Loucy (cell line): ENCODE data around the gene ALK.

Source experiments
- H2AFZ ChIP-seq: fragments of 200-600 bp; sonication (generic); 2 replicates; pipeline ENCODE4 v1.6.0; 2016; ENCODE audit warnings: antibody characterized with exemption, mild to moderate bottlenecking, low read length, moderate library complexity
- H3F3A ChIP-seq: fragments of 200-600 bp; 2 replicates; pipeline ENCODE4 v1.6.0; 2016; ENCODE audit warnings: antibody characterized with exemption, low read depth, mild to moderate bottlenecking
- H3K27me3 ChIP-seq: fragments of 200-600 bp; sonication (generic); 2 replicates; pipeline ENCODE4 v1.6.1; 2014; ENCODE audit warnings: low read length, mild to moderate bottlenecking; ENCODE audit not compliant: insufficient read depth, poor library complexity, severe bottlenecking
- H3K36me3 ChIP-seq: fragments of 200-600 bp; sonication (generic); 2 replicates; pipeline ENCODE4 v1.6.1; 2016; ENCODE audit warnings: low read length; ENCODE audit not compliant: insufficient read depth
- H3K4me1 ChIP-seq: fragments of 200-600 bp; sonication (generic); 2 replicates; pipeline ENCODE4 v1.5.1; 2014; ENCODE audit warnings: low read length, mild to moderate bottlenecking; ENCODE audit not compliant: insufficient read depth, poor library complexity, severe bottlenecking
- H3K4me2 ChIP-seq: fragments of 200-600 bp; sonication (generic); 2 replicates; pipeline ENCODE4 v1.6.0; 2014; ENCODE audit warnings: antibody characterized with exemption, low read length, low read depth, mild to moderate bottlenecking; ENCODE audit not compliant: poor library complexity, severe bottlenecking
- H3K4me3 ChIP-seq: fragments of 200-600 bp; sonication (generic); 2 replicates; pipeline ENCODE4 v1.5.1; 2014; ENCODE audit warnings: low read length, mild to moderate bottlenecking, mixed read lengths; ENCODE audit not compliant: poor library complexity, severe bottlenecking
- H3K79me2 ChIP-seq: fragments of 200-600 bp; sonication (generic); 2 replicates; pipeline ENCODE4 v1.6.1; 2014; ENCODE audit warnings: low read length; ENCODE audit not compliant: insufficient read depth
- H3K9ac ChIP-seq: fragments of 200-600 bp; sonication (generic); 2 replicates; pipeline ENCODE4 v1.6.0; 2014; ENCODE audit warnings: mild to moderate bottlenecking, low read depth, low read length, moderate library complexity; ENCODE audit not compliant: poor library complexity, severe bottlenecking
- H3K9me2 ChIP-seq: fragments of 200-600 bp; sonication (generic); replicated peaks from 2 replicates; pipeline ENCODE4 v1.6.1; 2016; ENCODE audit warnings: low read depth, low read length, mixed read lengths
- H3K9me3 ChIP-seq: fragments of 200-600 bp; sonication (generic); 2 replicates; pipeline ENCODE4 v1.6.1; 2014; ENCODE audit warnings: mild to moderate bottlenecking, antibody characterized with exemption, low read length, low read depth; ENCODE audit not compliant: insufficient read depth
- H4K20me1 ChIP-seq: fragments of 200-600 bp; sonication (generic); 2 replicates; pipeline ENCODE4 v1.6.0; 2014; ENCODE audit warnings: antibody characterized with exemption, low read length, mild to moderate bottlenecking; ENCODE audit not compliant: insufficient read depth, poor library complexity, severe bottlenecking
- EZH2phosphoT487 ChIP-seq: fragments of 200-600 bp; IDR thresholded peaks from 2 replicates; pipeline ENCODE4 v1.6.1; 2018; ENCODE audit warnings: antibody characterized with exemption, mild to moderate bottlenecking, moderate library complexity, borderline replicate concordance
- TF ChIP-seq, protein P1 (sequence below): fragments of 200-600 bp; sonication (generic); conservative IDR thresholded peaks from 2 replicates; pipeline ENCODE4 v1.5.1; 2014; ENCODE audit warnings: mild to moderate bottlenecking, antibody characterized with exemption, low read length

The ALK gene

DNA sequence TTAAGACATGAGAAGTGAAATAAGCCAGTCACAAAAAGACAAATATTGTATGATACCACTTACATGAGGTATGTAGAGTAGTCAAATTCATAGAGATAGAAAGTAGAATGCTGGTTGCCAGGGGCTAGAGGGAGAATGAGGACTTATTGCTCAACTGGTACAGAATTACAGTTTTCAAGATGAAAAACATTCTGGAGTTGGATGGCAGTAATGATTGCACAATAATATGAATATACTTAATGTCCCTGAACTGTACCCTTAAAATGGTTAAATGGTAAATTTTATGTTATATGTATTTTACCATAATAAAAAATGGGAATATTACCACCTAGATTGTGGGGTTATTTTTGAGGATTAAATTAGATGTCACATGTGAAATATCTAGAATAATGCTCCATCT lies 465.0 kb downstream of the ALK start:
- Histone ChIP-seq H3K4me2 (no peak overlapping the region), H4K20me1 (no peaks in the 10 kb centered on the region), H2AFZ (no peak overlapping the region), H3K9ac (no peak overlapping the region), H3K4me1 (no peaks in the 10 kb centered on the region), H3K9me2 (no peaks in the 10 kb centered on the region), H3K4me3 (no peak overlapping the region), H3K36me3 (no peaks in the 10 kb centered on the region), H3K9me3 (no peaks in the 10 kb centered on the region), H3F3A (no peaks in the 10 kb centered on the region), H3K27me3 (no peaks in the 10 kb centered on the region), H3K79me2 (no peaks in the 10 kb centered on the region)
- TF ChIP-seq, protein P1, sequence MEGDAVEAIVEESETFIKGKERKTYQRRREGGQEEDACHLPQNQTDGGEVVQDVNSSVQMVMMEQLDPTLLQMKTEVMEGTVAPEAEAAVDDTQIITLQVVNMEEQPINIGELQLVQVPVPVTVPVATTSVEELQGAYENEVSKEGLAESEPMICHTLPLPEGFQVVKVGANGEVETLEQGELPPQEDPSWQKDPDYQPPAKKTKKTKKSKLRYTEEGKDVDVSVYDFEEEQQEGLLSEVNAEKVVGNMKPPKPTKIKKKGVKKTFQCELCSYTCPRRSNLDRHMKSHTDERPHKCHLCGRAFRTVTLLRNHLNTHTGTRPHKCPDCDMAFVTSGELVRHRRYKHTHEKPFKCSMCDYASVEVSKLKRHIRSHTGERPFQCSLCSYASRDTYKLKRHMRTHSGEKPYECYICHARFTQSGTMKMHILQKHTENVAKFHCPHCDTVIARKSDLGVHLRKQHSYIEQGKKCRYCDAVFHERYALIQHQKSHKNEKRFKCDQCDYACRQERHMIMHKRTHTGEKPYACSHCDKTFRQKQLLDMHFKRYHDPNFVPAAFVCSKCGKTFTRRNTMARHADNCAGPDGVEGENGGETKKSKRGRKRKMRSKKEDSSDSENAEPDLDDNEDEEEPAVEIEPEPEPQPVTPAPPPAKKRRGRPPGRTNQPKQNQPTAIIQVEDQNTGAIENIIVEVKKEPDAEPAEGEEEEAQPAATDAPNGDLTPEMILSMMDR = no peak
- TF ChIP-seq EZH2phosphoT487 = no peak

DNA sequence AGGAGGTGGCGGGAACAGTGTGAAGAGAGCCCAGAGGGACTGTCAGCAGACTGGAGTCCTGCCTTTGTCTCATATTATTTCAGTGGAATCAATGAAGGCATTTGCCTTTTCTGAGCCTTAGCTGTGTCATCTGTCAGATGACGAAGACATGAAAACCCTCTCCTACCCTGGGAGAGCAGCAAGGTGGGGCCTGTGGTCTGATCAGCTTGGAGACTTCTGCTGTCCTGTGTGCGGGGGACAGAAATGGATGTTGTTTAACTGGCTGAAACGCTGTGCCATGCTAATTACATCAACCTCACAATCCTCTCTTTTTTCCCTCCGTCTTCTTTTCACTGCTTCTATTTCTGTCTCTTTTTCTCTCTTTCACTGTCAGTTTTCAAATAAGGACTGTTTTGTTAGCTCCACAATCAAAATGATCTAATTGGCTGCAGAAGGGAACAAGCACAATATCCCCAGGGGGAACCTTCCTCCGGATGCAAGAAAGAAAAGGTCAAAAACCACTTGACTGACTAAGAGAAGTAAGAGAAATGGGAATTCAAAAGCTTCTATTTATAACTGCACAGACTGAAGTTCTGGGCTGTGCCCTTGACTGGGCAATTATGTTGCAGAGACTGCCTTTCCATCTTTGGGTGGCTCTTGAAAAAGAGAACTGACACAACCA lies 466.1 kb downstream of the ALK start:
- H3K4me2 ChIP-seq = no peak overlapping the region
- no peaks in the 10 kb centered on the region for H3F3A ChIP-seq
- H2AFZ ChIP-seq = no peak overlapping the region

DNA sequence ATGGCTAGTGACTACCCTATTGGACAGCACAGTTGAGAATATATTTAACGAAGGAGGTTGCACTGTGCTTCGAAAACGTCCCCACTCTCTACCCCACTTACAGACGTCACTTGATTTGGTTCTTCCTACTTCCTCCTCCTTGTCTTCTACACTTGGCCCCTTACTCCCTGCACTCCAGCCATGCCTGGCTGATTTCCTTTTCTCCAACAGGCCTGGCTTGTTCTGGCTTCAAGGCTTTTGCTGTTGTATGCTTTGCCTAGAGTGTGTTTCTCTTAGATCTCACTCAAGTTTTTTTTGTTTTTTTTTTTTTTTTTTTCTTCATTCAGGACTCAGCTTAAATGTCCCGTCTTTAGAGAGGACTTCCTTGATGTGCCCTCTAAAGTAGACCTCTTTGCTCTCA lies 469.4 kb downstream of the ALK start:
- no peak overlapping the region for H3K9ac ChIP-seq
- H3K27me3 ChIP-seq = no peaks in the 10 kb centered on the region
- H4K20me1 ChIP-seq = no peaks in the 10 kb centered on the region
- no peak for TF ChIP-seq EZH2phosphoT487
- TF ChIP-seq, protein P1 = no peak
- H3K9me3 ChIP-seq = no peaks in the 10 kb centered on the region
- no peak overlapping the region for H3K4me3 ChIP-seq
- no peaks in the 10 kb centered on the region for H3F3A ChIP-seq
- H3K9me2 ChIP-seq = no peaks in the 10 kb centered on the region
- H3K36me3 ChIP-seq = no peaks in the 10 kb centered on the region
- no peaks in the 10 kb centered on the region for H3K4me1 ChIP-seq
- no peak overlapping the region for H2AFZ ChIP-seq
- H3K4me2 ChIP-seq = no peak overlapping the region
- no peaks in the 10 kb centered on the region for H3K79me2 ChIP-seq

More for the DNA sequence above, 466.1 kb downstream of the ALK start:
- H3K36me3 ChIP-seq = no peaks in the 10 kb centered on the region
- no peaks in the 10 kb centered on the region for H3K4me1 ChIP-seq
- H3K4me3 ChIP-seq = no peak overlapping the region
- no peak overlapping the region for H3K9ac ChIP-seq
- no peaks in the 10 kb centered on the region for H3K9me3 ChIP-seq
- TF ChIP-seq EZH2phosphoT487 = no peak
- TF ChIP-seq, protein P1 = no peak
- no peaks in the 10 kb centered on the region for H3K79me2 ChIP-seq
- no peaks in the 10 kb centered on the region for H3K27me3 ChIP-seq
- no peaks in the 10 kb centered on the region for H3K9me2 ChIP-seq
- no peaks in the 10 kb centered on the region for H4K20me1 ChIP-seq
